RKO (cell line): Measurements from ENCODE around the gene FAM25A.

Experiments
- DNase-seq: peaks from one replicate; pipeline ENCODE4 v3.0.0-alpha.2; 2016; ENCODE audit warnings: low spot score

Gene FAM25A

DNA sequence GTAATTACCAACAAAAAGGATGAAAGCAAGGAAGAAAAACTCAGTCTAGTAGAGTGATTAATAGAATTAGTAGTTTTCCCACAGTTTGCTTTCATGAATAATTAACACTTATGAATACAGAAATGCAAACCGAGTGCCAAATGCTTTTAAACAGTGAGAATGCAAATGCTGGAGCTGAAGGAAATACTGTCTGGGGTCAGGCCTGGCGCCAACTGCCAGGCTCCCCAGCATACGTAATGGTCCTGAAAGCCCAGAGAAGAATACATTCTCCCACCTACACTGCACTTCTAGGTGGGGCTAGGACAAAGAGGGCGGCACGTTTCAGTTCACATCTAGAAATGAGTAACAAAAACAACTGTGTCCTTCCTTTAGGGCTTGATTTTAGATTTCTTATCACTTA is 44.6 kb downstream of the FAM25A start:
- no peak for DNase-seq

GRCh38 chr10:87066178-87066577 is 46.1 kb downstream of the FAM25A start:
- DNase-seq, result no peak

- no peak for DNase-seq
These were observed 46.8 kb downstream of the FAM25A start for GRCh38 chr10:87066865-87067264.

GRCh38 chr10:87068281-87068680 is 48.2 kb downstream of the FAM25A start:
- no peak for DNase-seq

GRCh38 chr10:87072449-87072848 is 52.4 kb downstream of the FAM25A start:
- no peak for DNase-seq
